GM21390 (cell line): Measurements from ENCODE around the gene DGKD.
"Not testable (repeated sequence)": the region's sequence is repeated elsewhere in the genome, so short reads cannot be mapped to it uniquely, and the experiment has no call there.

Experiments used
- ATAC-seq: cut with Tn5 transposase; IDR thresholded peaks from one replicate; pipeline ENCODE4 v1.9.1; 2021; ENCODE audit not compliant: unreplicated experiment

The DGKD gene

DNA sequence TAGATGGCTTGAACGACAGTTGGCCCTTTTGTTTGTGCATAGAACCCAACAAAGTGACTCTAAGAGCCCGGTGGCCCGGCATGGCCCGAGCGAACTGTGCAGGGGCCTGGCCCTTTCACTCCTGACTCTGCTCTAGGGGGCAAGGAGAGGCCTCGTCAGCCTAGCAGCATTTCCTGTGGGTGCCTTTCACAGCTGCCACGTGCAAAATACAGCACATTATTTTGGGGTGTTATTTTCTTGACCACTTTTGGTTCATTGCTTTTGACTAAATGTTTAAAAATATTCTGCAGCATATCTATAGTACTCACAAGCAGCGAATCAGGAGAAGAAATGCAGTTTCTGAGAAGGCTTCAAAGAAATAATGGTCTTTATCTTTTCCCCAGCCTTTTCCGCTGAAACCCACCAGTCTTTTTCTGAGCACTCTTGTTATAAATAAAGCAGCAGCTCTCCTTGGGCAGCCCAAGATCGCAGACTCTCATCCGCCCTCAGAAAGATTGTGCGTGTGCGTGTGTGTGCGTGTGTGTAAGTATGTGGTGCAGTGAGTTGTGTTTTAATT is 31.3 kb downstream of the DGKD start:
- peak; percentile 70 for ATAC-seq

- no peak for ATAC-seq
Measured at GRCh38 chr2:233386382-233387041, 32.2 kb downstream of the DGKD start.

GRCh38 chr2:233387225-233387624 is 32.9 kb downstream of the DGKD start:
- no peak for ATAC-seq

DNA sequence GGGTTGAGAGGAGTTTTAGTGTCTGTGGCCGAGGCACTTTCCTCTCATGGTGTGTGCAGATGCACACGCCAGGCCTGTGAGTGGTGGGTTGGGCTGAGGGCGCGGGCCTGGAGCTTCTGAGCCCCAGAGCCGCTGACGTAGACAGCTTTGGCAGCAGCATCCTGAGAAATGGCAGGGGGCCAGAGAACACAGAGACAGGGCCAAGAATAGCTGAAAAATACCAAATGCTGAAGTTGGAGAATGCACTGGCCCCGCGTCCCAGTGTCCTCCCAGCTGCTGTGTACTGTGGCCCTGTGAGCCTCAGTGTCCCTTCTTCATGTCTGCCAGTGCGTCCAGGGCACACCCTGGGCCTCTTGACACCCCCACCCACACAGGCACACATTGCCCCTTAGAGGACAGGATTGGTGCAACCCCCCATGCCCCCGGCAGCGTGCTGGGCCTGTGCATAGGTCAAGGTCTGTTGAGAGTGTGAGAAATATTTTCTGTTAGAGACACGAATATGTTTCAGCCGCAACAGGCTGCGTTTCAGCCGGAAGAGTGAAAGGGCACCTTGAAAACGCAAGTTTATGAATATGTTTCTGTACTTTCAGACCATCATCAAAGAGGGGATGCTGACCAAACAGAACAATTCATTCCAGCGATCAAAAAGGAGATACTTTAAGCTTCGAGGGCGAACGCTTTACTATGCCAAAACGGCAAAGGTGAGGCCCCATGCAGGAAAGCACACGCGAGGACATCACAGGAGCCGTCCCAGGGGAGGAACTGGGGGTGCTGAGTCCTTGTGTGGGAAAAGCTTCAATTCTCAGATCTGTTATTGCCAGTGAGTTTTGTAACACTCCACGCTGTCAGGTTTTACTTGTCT is 33.6 kb downstream of the DGKD start:
- no peak for ATAC-seq

- ATAC-seq = no peak
Measured at GRCh38 chr2:233389601-233390125, 35.4 kb downstream of the DGKD start.

DNA sequence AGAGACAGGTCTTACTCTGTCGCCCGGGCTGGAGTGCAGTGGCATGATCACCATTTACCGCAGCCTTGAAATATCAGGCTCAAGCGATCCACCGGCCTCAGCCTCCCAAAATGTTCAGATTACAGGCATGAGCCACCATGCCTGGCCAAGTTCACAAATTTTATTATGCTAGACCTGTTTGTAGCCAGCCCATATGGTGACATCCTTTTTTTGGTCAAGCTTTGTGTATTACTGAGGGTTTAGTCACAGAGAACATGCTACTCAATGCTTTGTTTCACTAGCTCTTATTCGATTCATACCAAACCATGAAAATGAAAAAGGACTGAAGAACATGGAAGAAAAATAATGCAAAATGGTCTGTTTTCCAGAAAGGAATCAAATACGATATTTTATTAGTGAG is 41.4 kb downstream of the DGKD start:
- ATAC-seq = no peak

DNA sequence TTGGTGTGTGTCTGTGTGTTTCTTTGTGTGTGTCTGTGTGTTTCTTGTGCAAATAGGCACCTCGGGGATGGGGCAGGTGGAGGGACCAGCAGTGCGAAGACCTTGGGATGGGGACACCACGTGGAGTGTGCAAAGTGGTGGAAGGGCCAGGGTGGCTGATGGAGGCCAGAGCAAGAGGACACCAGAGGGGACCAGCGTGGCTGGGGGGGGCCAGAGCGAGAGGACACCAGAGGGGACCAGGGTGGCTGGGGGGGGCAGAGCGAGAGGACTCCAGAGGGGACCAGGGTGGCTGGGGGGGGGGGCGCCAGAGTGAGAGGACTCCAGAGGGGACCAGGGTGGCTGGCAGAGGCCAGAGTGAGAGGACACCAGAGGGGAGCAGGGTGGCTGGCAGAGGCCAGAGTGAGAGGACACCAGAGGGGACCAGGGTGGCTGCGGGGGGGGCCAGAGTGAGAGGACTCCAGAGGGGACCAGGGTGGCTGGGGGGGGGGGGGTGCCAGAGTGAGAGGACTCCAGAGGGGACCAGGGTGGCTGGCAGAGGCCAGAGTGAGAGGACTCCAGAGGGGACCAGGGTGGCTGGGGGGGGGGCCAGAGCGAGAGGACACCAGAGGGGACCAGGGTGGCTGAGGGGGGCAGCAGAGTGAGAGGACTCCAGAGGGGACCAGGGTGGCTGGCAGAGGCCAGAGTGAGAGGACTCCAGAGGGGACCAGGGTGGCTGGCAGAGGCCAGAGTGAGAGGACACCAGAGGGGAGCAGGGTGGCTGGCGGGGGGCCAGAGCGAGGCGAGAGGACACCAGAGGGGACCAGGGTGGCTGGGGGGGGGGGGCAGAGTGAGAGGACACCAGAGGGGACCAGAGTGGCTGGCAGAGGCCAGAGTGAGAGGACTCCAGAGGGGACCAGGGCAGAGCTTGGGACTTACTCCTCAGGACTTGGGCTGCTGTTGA is 42.7 kb downstream of the DGKD start:
- not testable (repeated sequence) for ATAC-seq

DNA sequence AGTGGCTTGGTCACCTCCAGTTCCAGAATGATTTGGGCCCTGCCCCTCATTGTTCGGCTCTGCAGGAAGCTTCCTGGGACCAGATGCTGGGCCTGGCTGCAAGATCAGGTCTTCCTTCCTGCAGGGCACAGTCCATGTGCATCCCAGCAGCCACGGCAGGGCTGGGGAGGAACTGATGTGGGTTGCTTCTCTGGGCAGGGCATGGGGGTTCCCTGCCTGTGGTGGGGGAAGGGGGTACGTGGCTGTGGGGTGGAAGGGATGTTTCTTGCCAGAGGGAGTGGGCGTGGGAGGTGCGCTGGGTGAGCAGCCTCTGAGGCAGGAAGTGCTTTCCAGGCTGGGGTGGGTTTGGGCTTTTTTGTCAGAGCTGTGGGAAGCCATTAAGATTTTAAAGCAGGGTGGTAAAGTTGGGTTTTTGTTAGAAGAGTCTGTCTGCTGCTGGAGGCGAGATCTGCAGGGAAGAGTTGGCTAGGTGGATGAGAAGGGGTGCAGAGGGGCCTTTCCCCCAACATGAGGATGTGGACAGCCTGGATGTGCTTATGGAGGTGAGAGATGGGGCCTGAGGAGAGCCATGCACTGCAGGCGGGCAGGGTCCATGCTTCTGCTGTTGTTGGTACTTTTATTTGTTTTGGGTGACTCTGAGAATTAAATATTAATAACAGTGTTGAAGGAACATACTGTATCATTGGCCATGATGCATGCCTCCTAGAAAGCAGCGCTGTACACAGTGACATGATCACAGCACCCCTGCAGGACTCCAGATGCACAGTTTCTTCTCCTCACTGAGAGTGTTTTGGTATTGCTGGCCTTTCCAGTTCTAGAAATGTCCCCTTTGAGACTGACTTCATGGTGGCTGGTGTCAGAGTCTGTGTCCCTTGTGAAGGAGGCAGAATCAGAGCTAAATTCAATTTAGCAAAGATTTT is 45.3 kb downstream of the DGKD start:
- no peak for ATAC-seq

- ATAC-seq = no peak
Measured at GRCh38 chr2:233400341-233400740, 46.0 kb downstream of the DGKD start.

GRCh38 chr2:233400961-233401360 is 46.7 kb downstream of the DGKD start:
- ATAC-seq = no peak

DNA sequence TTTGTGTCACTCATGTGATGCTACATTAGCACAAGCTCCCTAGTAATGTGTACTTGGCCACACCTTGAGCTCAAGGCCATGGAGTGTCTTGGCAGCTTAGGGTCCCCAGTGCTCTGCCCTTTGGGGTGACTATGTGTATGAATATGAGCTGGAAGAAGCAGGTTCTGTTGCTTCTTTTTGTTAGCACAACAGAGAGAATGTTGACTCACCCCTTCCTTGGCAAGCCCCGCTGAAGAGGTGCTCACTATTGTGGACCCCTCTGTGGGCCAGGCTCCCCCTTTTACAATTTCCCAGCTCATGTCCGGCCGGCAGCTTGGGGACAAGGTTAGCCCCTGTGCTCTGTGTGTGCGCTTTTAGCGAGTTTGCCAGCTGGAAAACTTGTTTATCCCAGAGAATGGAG is 48.1 kb downstream of the DGKD start:
- ATAC-seq = no peak

GRCh38 chr2:233402789-233403188 is 48.5 kb downstream of the DGKD start:
- no peak for ATAC-seq

DNA sequence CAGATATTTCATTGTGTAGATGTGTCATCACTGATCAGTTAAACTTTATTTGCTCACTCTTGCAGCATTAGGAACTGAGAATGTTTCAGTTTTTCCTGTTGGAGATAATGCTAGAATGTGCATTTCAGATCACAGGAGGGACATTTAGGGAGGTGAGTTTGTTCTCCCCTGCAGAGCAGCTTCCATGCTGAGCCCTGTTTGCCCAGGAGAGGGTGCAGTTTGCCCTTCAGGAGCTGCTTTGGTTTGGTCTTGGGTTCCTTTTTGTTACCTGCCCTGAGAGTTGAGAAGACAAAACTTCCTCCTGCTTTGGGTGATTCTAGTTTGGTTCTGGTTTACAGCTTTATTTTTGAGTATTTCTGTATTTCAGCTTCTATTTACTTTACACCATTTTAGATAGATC is 49.9 kb downstream of the DGKD start:
- peak; percentile 73 for ATAC-seq

GRCh38 chr2:233406865-233407264 is 52.6 kb downstream of the DGKD start:
- no peak for ATAC-seq

DNA sequence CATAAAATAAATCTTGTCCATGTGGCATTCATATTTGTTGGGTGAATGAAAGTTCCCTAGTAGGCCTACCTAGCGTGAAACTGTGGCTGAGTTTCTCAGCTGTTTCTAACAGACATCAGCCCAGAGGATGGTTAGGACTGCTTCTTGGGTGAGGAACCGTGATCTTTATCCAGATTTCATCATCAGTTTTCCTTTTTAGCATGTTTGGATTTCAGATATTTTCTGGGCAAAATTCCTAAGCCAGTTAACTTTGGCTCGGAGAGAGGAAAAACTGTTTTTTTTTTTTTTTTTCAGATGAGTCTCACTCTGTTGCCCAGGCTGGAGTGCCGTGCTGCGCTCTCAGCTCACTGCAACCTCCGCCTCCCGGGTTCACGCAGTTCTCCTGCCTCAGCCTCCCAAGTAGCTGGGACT is 53.5 kb downstream of the DGKD start:
- no peak for ATAC-seq

- no peak for ATAC-seq
Measured at GRCh38 chr2:233408366-233409285, 54.3 kb downstream of the DGKD start.

DNA sequence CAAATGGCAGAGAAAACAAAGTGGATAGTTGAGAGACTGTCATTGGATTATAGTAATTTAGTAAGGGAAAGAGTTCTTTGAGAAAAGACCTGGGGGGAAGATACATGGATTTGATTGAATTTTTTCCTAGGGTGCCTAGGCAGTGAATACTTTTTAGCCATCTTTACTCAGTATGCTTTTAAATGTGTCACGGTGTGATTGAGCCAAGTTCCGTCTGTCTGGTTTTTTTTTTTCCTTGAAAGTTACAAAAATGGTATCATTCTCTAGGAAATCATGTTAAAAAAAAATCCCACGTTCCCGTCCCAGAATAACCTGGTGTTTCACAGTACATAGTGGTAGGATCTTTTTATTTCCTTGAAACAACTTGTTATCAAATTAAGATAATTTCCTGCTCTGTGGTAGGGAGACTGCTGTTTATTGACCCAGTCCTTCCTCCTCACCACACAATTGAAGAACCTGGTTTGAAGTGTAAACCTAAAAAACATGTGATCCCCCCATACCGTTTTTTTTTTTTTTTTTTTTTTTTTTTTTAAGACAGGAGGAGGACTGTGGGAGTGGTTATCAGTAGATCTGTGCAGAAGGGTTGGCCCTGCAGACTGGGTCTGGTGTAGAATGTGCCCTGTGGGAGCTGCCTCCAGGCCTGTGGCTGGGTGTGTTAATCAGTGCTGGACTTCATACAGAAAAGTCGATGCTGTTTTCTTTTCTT is 55.1 kb downstream of the DGKD start:
- no peak for ATAC-seq

GRCh38 chr2:233410196-233410760 is 56.0 kb downstream of the DGKD start:
- ATAC-seq = no peak
